GM12892 (cell line): ENCODE data around the gene ASPHD2.

Experiments
- DNase-seq: peaks from one replicate; pipeline ENCODE4 v3.0.0; 2011; ENCODE audit not compliant: insufficient read length
- FAIRE-seq: peaks from 2 replicates; lab custom pipeline; 2011; peaks lifted over from hg19 to GRCh38; lab: Jason Lieb, UNC
- POLR2A ChIP-seq: IDR thresholded peaks from 2 replicates; pipeline ENCODE4 v1.6.1; 2011; ENCODE audit warnings: low read depth, low read length, control low read depth
- POLR2AphosphoS5 ChIP-seq: IDR thresholded peaks from 2 replicates; pipeline ENCODE4 v1.6.1; 2011; ENCODE audit warnings: low read depth, low read length, control low read depth
- TAF1 ChIP-seq: IDR thresholded peaks from 2 replicates; pipeline ENCODE4 v1.6.1; 2011; ENCODE audit warnings: low read depth, mild to moderate bottlenecking, control low read depth, low read length, borderline replicate concordance

The ASPHD2 gene

DNA sequence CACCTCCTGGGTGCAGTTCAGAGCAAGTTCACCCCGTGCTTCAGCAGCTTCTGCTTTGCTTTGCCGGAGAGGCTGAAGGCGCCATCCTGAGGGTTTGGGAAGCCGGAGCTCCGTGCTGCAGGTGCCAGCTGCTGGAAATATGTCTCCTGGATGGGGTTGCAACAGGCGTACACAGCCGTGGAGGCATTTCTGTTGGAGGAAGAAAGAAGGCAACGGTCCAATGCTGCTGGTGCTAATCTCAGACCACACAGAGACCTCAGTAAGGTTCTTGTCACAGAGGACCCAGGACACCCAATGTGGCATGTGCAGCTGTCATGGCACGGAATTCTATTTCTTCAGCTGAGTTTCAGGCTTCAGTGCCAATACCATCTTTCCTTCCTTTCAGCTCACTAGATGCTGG, 24.2 kb downstream of the ASPHD2 start:
- no peak for DNase-seq
- no peak for FAIRE-seq
- no peak for TF ChIP-seq POLR2A
- TF ChIP-seq TAF1, result no peak
- TF ChIP-seq POLR2AphosphoS5, result no peak

DNA sequence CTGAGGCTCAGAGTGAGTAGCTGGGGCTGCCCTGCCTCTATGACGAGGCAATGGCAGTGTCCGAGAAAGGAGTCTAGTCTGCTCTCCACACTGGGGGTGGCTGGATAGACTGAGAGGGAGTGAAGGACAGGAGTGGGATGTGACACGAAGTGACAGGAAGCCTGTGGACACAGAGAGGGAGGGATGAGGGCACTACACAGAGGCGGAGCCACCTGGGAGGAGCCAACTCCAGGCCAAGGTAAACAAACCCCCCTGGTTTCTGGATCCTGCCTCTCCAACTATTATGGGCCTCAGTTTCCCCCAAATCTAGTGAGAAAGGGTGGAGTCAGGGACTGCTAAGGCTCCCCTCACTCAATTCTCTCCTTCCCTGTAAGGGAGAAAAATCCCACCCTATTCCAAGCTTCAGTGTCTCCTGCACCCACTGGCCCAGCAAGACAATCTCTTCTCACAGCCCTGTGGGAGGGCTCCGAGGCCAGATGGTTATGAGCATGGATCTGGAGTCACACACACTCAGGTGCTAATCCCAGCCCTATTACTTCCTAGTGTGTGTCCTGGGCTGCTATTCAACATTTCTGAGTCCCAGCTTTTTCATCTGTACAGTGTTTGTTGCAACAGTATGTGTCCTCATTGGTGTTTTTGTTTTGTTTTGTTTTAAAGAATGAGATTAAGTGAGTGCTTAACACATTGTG, 24.9 kb downstream of the ASPHD2 start:
- DNase-seq (no peak), FAIRE-seq (no peak)
- TF ChIP-seq POLR2AphosphoS5, result no peak
- no peak for TF ChIP-seq TAF1
- TF ChIP-seq POLR2A, result no peak

DNA sequence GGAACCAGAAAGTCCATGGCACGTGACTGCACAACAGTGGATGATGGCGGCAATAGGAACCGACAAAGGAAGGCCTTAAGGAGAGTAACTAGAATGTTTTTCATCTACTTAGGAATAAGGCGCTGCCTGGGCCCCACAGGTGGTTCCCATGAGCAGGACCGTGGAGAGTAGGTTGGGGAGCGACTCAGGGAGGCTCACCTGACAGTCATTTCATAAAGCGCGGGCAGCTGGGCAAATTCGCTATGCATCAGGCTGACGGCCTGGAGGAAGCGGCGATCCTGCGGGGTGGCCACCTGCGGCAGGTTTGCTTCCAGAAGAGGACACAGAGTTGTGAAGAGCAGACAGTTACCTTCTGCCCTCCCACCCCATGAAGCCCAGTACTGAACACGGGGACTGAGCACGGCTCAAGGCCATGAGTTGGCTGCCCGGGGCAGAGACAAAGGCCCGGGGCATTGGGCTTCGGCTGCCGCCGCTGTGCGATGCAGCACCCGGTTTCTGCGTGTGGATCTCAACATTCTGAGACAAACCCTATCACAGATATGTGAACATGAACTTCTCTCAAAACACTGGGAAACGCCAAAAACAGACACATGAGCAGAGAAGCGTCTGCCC, 28.7 kb downstream of the ASPHD2 start:
- TF ChIP-seq POLR2AphosphoS5, result no peak
- no peak for TF ChIP-seq TAF1
- no peak for TF ChIP-seq POLR2A
- FAIRE-seq, result no peak

DNA sequence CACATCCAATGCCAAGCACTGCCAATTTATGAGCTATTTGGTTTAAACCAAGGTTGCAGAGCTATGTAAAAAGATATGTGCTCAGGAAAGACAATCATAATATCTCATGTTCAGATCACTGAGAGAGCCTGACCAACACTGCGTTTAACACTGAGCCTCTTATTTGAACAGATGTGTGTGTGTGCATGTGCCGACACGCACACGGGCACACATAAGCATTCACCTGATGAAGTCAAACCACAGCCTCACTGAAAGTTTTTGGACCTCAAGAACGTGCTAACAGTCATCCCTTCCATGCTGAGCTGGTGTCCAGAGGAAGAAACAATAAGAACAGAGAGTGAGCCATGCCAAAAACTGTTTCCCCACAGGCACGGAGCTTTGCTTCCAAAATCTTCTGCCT, 31.1 kb downstream of the ASPHD2 start:
- DNase-seq, result no peak
- no peak for TF ChIP-seq POLR2A
- no peak for TF ChIP-seq POLR2AphosphoS5
- no peak for TF ChIP-seq TAF1
- FAIRE-seq, result no peak

More for the DNA sequence above, 28.7 kb downstream of the ASPHD2 start:
- DNase-seq, result no peak

DNA sequence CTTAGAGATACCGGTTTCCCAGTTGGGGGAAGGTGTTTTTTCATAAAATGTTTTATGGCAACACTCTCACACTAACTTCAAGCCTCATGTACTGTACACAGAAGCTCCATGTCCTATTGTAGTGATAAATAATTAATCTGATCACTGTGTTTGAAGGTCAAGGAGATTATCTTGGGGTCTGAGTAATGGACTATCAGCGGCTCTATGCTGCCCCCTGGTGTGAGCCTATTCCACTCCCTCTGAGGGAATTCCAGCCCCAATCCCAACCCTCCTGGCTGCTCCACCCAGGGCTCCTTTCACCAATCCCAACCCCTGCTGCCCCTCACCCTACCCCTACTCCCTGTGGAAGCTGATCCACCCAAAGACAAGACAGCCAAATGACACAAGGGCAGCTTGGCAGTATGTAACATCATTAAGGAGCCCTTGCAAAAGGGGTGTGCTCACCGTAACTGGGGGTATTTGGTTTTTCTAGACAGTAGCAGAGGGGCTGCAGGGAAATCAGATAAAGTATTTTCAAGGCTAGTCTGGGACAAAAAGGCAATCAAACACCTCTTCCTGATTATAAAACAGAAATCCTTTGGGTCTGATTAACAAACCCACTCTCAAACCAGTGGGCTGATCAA, 32.2 kb downstream of the ASPHD2 start:
- no peak for TF ChIP-seq POLR2AphosphoS5
- no peak for TF ChIP-seq POLR2A
- no peak for TF ChIP-seq TAF1
- FAIRE-seq (peak; percentile 91), DNase-seq (no peak)

DNA sequence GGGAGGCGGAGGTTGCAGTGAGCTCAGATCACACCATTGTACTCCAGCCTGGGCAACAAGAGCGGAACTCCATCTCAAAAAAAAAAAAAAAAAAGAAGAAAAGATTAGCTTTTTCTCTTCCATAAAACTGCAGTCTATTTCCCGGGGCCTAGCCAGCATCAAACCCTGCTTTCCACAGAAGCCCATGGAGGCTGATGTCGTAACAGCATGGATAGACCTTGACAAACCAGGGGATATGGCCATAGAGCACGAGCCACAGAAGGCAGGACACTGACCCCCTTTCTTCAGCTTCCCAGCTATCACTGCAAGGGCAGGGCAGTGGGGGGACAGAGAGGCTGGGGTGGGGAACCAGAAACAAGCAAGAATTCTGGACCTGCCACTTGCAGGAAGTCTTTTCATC, 33.0 kb downstream of the ASPHD2 start:
- FAIRE-seq (no peak), DNase-seq (no peak)
- TF ChIP-seq POLR2AphosphoS5, result no peak
- TF ChIP-seq TAF1, result no peak
- TF ChIP-seq POLR2A, result no peak

DNA sequence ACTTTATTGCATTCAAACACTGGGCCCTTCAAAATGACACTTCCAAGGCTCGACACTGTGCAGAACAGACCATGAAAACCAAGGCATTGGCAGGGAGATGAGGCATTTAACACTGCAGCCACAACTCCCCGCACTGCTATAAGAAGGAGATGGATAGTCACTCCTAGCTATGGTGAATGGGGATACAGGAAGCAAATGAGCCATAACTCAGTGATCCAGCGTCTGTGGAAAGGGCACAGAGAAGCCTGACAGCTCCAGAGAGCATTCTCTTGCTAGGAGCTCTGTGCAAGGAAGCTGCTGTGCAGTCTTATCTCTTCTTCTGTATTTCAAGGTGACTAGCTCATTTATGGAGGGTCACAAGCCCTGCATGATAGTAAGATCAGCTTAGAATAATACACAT, 33.6 kb downstream of the ASPHD2 start:
- TF ChIP-seq POLR2AphosphoS5 (no peak), POLR2A (no peak), TAF1 (no peak)
- FAIRE-seq, result no peak
- no peak for DNase-seq

DNA sequence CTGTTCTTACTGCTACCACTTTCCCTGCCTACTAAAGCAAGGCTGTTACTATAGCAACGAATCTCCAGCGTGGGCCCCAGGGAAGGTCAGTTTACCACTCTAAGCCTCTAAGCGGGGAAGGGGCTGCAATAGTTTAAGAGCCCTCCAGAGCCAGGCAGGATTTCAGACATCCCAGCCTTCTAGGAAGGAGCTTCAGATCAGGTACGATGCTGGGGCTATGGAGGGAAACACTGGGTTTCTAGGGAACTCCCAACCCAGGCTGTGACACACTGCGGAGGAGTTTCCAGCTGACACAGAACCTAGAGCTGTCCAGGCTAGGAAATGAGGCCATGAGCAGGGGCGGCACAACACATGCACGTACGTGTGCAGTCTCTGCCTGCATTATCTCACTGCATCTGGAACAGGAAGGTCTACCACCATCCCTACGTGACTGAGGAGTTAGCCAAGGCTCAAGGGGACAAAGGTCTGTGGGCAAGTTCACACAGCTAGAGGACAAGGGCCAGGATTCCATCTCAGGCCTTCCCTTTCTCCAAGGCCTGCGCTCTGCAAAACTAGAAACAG, 34.1 kb downstream of the ASPHD2 start:
- DNase-seq (no peak), FAIRE-seq (no peak)
- TF ChIP-seq POLR2AphosphoS5 (no peak), POLR2A (no peak), TAF1 (no peak)

DNA sequence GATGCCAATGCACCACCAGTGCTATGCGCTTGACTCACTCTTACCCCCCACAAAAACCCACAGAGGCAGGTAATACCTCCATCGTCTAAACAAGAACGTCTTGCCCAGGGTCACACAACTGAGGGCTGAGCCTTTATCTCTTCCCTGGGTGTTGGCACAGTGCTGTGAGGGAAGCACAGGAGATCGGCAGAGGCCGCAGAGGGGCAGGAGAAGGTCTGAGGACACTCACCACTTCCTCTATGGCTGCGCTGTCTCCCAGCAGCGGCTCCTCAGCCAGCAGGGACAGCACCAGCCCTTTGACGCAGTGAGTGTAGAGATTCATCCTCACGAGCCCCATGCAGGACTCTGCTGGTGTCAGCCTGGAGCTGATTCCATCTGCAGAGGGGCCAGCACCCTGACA, 34.6 kb downstream of the ASPHD2 start:
- DNase-seq (no peak), FAIRE-seq (no peak)
- TF ChIP-seq TAF1 (no peak), POLR2AphosphoS5 (no peak), POLR2A (no peak)

DNA sequence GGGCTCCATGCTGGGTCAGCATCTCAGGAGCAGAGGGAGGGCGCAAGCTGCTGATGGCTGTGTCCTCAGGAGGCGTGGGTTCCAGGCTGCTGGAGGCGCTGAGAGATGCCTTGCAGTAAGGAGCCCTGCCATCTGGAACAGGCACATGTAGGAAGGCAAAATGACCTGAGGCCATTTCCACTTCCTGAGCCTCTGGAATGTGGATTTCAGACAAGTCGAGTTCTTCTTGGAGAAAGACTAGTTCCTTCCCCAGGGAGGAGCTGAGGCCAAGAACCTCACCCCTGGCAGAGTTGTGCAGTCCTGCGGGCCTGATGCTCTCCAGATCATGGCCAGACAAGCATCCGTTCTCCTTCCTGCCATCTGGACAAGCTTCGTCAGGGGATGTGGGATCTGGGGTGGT, 35.3 kb downstream of the ASPHD2 start:
- no peak for FAIRE-seq
- TF ChIP-seq POLR2A, result no peak
- no peak for TF ChIP-seq POLR2AphosphoS5
- TF ChIP-seq TAF1, result no peak

DNA sequence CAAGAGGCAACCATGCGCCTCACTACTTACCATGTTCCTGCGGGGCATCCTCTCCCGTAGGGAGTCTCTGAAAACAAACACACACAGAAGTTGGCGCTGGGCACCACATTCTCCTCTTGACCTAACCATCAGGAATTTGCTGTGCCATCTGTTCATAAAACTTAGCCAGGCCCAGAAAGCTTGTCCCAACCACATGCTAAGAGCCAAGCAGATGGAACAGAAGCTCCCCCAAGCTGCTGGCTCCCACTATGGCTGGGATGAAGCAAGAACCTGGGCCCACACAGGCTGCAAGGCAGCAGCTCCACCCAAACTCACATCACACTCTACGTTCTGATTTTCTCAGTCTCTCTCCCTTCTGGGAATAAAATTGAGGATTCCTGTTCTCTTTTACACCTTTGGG, 37.1 kb downstream of the ASPHD2 start:
- DNase-seq (no peak), FAIRE-seq (no peak)
- TF ChIP-seq POLR2A, result no peak
- no peak for TF ChIP-seq POLR2AphosphoS5
- no peak for TF ChIP-seq TAF1

More for the DNA sequence above, 35.3 kb downstream of the ASPHD2 start:
- no peak for DNase-seq

DNA sequence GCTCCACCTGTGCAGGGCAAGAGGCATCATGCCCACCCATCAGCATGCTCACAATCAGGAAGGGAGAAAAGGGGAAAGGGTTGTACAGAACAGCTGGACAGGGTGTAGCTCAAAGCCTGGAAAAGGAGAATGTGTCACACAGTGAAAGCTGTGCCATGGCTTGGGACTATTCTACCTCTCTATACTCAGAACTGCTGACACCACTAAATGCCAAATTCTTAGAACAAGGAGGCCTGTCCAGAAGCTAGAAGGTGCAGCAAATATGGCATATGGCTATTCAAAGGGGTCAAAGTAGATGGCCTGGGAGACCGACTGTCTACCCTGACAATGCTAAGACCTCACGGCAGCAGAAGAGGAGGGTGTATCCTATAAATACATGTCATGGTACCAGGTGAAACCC, 41.7 kb downstream of the ASPHD2 start:
- DNase-seq (no peak), FAIRE-seq (no peak)

More for the DNA sequence above, 41.7 kb downstream of the ASPHD2 start:
- no peak for TF ChIP-seq POLR2AphosphoS5
- TF ChIP-seq TAF1, result no peak
- no peak for TF ChIP-seq POLR2A
